HG03520 (cell line): ENCODE measurements around the gene GMPR2.
"Not testable (repeated sequence)": the region's sequence is repeated elsewhere in the genome, so short reads cannot be mapped to it uniquely, and the experiment has no call there.

Experiments
- ATAC-seq: cut with Tn5 transposase; IDR thresholded peaks from one replicate; pipeline ENCODE4 v1.9.1; 2021; ENCODE audit warnings: mild to moderate bottlenecking, moderate library complexity; ENCODE audit not compliant: unreplicated experiment

GMPR2 gene

GRCh38 chr14:24198814-24199524, 33.8 kb upstream of the GMPR2 start:
- ATAC-seq = no peak

- not testable (repeated sequence) for ATAC-seq
Measured at GRCh38 chr14:24202538-24202937, 30.2 kb upstream of the GMPR2 start.

GRCh38 chr14:24203249-24203886, 29.4 kb upstream of the GMPR2 start:
- not testable (repeated sequence) for ATAC-seq

- no peak for ATAC-seq
Measured at GRCh38 chr14:24204163-24205146, 28.3 kb upstream of the GMPR2 start.

- no peak for ATAC-seq
Measured at GRCh38 chr14:24206260-24207103, 26.2 kb upstream of the GMPR2 start.

GRCh38 chr14:24207104-24207551, 25.6 kb upstream of the GMPR2 start:
- ATAC-seq = no peak

- ATAC-seq = no peak
Measured at GRCh38 chr14:24207625-24208024, 25.1 kb upstream of the GMPR2 start.

GRCh38 chr14:24211311-24211710, 21.4 kb upstream of the GMPR2 start:
- no peak for ATAC-seq

- peak; percentile 76 for ATAC-seq
Measured at GRCh38 chr14:24212924-24213865, 19.5 kb upstream of the GMPR2 start, which contains the start of gene CHMP4A. Gene CHMP4A (minus strand): TSS chr14:24213488. CDS start chr14:24213439, 49 bp downstream.

- ATAC-seq = no peak
Measured at GRCh38 chr14:24213866-24214662, 18.7 kb upstream of the GMPR2 start.

- peak; percentile 52 for ATAC-seq
Measured at GRCh38 chr14:24215495-24216344, 17.0 kb upstream of the GMPR2 start, which contains the start of gene MDP1. Gene MDP1 (minus strand): TSS chr14:24216066. CDS start chr14:24215955, 111 bp downstream.

- ATAC-seq = no peak
Measured at GRCh38 chr14:24216345-24216699, 16.4 kb upstream of the GMPR2 start.

- ATAC-seq = not testable (repeated sequence)
Measured at GRCh38 chr14:24216876-24217275, 15.9 kb upstream of the GMPR2 start.

GRCh38 chr14:24219080-24219479, 13.6 kb upstream of the GMPR2 start:
- ATAC-seq = no peak

- no peak for ATAC-seq
Measured at GRCh38 chr14:24219521-24219920, 13.2 kb upstream of the GMPR2 start.

- not testable (repeated sequence) for ATAC-seq
Measured at GRCh38 chr14:24222987-24223386, 9.7 kb upstream of the GMPR2 start.

GRCh38 chr14:24224618-24225071, 8.1 kb upstream of the GMPR2 start:
- ATAC-seq = no peak
